GM06990 (cell line): ENCODE data around the gene PCDH19.

Experiments
- DNase-seq: peaks from one replicate; pipeline ENCODE4 v3.0.0-alpha.2; 2011; ENCODE audit not compliant: insufficient read length; ENCODE audit errors: extremely low read depth
- H3K27me3 ChIP-seq: replicated peaks from 2 replicates; pipeline ENCODE4 v1.6.0; 2011; ENCODE audit warnings: low read length; ENCODE audit not compliant: control insufficient read depth, insufficient read depth
- H3K36me3 ChIP-seq: 2 replicates; pipeline ENCODE4 v1.5.1; 2011; ENCODE audit warnings: low read length; ENCODE audit not compliant: control insufficient read depth, insufficient read depth
- H3K4me3 ChIP-seq: replicated peaks from 2 replicates; pipeline ENCODE4 v1.5.1; 2011; ENCODE audit warnings: low read depth, mild to moderate bottlenecking, control low read depth, low read length
- TF ChIP-seq, protein P1 (sequence below): IDR thresholded peaks from 2 replicates; pipeline ENCODE4 v1.5.1; 2011; ENCODE audit warnings: low read length, control low read depth, mild to moderate bottlenecking, inconsistent platforms; ENCODE audit not compliant: insufficient read depth, poor library complexity, severe bottlenecking

Gene PCDH19

GRCh38 chrX:100277231-100277630 is 132.8 kb downstream of the PCDH19 start:
- H3K27me3 ChIP-seq, result no peaks in the 10 kb centered on the region
- H3K4me3 ChIP-seq, result no peak overlapping the region
- DNase-seq, result no peak
- H3K36me3 ChIP-seq, result no peaks in the 10 kb centered on the region
- TF ChIP-seq, protein P1, sequence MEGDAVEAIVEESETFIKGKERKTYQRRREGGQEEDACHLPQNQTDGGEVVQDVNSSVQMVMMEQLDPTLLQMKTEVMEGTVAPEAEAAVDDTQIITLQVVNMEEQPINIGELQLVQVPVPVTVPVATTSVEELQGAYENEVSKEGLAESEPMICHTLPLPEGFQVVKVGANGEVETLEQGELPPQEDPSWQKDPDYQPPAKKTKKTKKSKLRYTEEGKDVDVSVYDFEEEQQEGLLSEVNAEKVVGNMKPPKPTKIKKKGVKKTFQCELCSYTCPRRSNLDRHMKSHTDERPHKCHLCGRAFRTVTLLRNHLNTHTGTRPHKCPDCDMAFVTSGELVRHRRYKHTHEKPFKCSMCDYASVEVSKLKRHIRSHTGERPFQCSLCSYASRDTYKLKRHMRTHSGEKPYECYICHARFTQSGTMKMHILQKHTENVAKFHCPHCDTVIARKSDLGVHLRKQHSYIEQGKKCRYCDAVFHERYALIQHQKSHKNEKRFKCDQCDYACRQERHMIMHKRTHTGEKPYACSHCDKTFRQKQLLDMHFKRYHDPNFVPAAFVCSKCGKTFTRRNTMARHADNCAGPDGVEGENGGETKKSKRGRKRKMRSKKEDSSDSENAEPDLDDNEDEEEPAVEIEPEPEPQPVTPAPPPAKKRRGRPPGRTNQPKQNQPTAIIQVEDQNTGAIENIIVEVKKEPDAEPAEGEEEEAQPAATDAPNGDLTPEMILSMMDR, result no peak

DNA sequence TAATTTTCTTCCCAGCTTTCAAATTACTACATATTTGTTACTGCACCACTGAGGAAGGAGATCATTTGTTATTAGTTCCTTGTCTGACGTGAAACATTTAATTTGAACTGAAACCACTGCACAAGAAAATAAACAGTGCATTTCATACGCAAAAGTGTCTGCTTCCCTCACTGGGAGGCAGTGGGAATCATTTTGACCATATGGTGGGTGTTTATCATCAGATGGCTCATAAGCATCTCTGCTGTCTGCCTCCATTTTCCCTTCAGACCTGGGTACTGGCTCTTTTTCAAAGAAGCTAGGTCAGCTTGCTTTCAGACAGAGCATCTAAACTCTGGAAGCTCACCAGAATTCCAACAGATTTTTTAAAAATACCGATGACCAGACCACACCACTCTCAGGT is 135.2 kb downstream of the PCDH19 start:
- TF ChIP-seq, protein P1, result no peak
- H3K27me3 ChIP-seq, result no peaks in the 10 kb centered on the region
- no peak for DNase-seq

DNA sequence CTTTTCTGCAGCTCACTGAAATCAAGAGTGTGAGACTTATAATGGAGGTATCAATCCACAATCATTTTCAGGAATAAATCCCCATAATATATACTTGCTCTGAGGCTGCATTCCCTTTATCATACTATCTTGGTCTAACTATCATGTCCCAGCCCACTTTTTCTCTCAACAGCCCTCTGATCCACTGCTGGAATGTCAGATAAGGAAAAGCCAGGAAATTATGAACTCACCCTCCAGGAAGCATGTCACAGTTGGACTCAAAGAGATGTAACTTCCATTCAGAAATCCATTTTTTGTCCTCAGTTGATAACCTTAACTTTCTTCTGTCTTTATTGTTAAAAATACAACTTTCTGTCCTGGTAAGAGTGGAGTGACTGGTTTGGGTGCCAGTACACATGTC is 144.9 kb downstream of the PCDH19 start:
- TF ChIP-seq, protein P1, result no peak
- Histone ChIP-seq H3K4me3 (no peak overlapping the region), H3K36me3 (no peaks in the 10 kb centered on the region), H3K27me3 (no peaks in the 10 kb centered on the region)
- no peak for DNase-seq

More for the DNA sequence above, 135.2 kb downstream of the PCDH19 start:
- H3K36me3 ChIP-seq, result no peaks in the 10 kb centered on the region
- no peak overlapping the region for H3K4me3 ChIP-seq

DNA sequence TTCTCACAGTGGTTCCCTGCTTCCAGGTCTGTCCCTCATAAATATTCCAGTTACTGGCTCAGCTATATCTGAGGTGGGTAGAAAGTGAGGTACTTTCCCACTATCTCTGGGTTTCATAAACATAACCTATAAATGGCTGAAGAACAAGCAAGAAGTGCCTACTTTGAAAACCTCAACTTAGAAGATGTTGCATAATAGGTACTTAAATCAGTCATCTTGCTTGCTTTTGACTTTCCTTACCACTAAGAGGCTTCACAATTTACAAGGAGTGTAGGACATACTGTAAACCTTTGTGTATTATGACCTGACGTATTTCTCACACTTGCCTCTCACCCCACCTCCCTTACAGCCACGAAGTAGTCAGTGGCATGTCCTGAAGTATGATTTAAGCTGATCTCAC is 145.9 kb downstream of the PCDH19 start:
- no peaks in the 10 kb centered on the region for H3K27me3 ChIP-seq
- peak; percentile 38 for DNase-seq
- TF ChIP-seq, protein P1, result no peak
- no peak overlapping the region for H3K4me3 ChIP-seq
- H3K36me3 ChIP-seq, result no peaks in the 10 kb centered on the region

DNA sequence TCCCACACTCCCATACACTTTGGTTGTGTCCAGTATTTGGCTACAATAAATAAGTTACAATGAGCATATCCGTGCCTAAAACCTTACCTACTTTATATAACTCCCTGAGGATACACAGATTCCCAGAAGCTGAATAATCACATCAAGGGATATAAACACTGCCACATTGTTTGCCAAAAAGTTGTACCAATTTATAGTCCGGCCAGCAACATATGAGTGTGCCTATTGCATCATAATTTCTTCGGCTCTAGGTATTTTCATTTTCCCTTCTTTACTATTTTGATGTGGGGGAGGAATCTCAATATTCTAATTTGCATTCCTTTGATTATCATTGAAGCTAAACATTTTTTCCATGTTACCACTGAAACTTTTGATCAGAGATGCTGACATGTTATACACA is 146.4 kb downstream of the PCDH19 start:
- H3K4me3 ChIP-seq, result no peak overlapping the region
- no peaks in the 10 kb centered on the region for H3K36me3 ChIP-seq
- TF ChIP-seq, protein P1, result no peak
- H3K27me3 ChIP-seq, result no peaks in the 10 kb centered on the region
- DNase-seq, result no peak

- TF ChIP-seq, protein P1, result no peak
- Histone ChIP-seq H3K4me3 (no peak overlapping the region), H3K27me3 (no peaks in the 10 kb centered on the region), H3K36me3 (no peaks in the 10 kb centered on the region)
- no peak for DNase-seq
Observed at GRCh38 chrX:100248885-100249493, 161.1 kb downstream of the PCDH19 start.
